ENCODE results near the gene PRKCQ. TPM values are rescaled to one million over a fixed set of nuclear protein-coding genes. Genes with fewer than 3 reads are reported as not detected.

PRKCQ gene
- total RNA-seq, 1 donor: not detected

DNA sequence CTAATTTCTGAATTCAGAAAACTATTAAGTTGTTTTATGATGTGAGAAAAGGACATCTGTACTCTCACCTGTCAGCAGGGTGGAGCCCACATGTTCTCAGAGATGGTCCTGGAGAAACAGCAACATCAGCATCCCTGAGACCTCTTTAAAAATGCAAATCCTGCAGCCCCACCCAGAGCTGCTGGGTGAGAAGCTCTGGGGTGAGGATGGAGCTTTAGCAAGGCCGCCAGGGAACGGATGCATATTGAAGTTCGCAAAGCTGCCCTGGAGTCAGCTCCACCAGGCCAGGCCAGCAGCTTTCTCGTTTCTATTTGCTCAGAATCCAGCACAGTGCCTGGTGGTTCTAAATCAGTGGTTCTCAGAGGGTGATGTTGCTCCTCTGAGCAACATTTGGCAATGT is 49.1 kb downstream of the PRKCQ start:
- no peak for DNase-seq (ENCODE audit: low read depth)
- TF ChIP-seq, protein P1, sequence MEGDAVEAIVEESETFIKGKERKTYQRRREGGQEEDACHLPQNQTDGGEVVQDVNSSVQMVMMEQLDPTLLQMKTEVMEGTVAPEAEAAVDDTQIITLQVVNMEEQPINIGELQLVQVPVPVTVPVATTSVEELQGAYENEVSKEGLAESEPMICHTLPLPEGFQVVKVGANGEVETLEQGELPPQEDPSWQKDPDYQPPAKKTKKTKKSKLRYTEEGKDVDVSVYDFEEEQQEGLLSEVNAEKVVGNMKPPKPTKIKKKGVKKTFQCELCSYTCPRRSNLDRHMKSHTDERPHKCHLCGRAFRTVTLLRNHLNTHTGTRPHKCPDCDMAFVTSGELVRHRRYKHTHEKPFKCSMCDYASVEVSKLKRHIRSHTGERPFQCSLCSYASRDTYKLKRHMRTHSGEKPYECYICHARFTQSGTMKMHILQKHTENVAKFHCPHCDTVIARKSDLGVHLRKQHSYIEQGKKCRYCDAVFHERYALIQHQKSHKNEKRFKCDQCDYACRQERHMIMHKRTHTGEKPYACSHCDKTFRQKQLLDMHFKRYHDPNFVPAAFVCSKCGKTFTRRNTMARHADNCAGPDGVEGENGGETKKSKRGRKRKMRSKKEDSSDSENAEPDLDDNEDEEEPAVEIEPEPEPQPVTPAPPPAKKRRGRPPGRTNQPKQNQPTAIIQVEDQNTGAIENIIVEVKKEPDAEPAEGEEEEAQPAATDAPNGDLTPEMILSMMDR (IDR thresholded peaks at IDR 0.05; ENCODE audit: insufficient read depth, low read length): no peak

DNA sequence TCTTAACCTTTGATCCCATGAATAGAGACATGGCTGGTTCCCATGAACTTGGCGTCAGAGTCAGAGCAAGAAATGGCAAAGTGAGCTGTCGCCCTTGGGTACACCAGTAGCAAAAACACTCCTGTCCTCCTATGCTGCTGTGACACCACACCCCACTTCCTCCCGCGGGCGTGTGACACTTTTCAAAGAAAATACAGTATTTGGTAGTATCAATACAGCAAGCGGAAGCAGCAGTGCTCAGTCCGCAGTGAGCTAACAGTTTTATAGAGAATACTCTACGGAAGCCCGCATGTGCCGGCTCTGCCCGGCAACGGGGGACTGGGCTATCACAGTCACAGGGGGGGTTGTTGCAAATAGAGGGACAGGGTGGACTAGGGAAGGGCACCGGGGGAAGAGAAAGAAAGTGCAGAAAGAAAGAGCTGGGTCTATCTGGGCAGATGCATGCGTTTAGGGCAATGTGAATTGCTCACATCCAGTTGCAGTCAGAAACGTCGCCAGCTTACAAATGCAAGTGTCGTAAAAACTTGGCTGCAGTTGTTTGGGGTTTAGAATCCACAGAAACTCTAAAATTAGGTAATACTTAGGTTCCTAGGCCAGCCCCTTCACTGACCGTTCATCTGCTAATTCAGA is 49.8 kb downstream of the PRKCQ start:
- TF ChIP-seq, protein P1 (IDR thresholded peaks at IDR 0.05; ENCODE audit: insufficient read depth, low read length): no peak
- DNase-seq (ENCODE audit: low read depth): no peak

More for the DNA sequence above, 49.1 kb downstream of the PRKCQ start:
- no peak overlapping the region for H3K4me3 ChIP-seq (ENCODE audit: low read depth, low read length)

GRCh38 chr10:6528198-6528950 is 51.7 kb downstream of the PRKCQ start:
- H3K4me3 ChIP-seq (ENCODE audit: low read depth, low read length): no peak overlapping the region
- no peak for DNase-seq (ENCODE audit: low read depth)
- TF ChIP-seq, protein P1 (IDR thresholded peaks at IDR 0.05; ENCODE audit: insufficient read depth, low read length): no peak

More for the DNA sequence above, 49.8 kb downstream of the PRKCQ start:
- H3K4me3 ChIP-seq (ENCODE audit: low read depth, low read length): no peak overlapping the region

GRCh38 chr10:6525599-6526165 is 54.4 kb downstream of the PRKCQ start:
- TF ChIP-seq, protein P1 (IDR thresholded peaks at IDR 0.05; ENCODE audit: insufficient read depth, low read length): no peak
- H3K4me3 ChIP-seq (ENCODE audit: low read depth, low read length): no peak overlapping the region
- DNase-seq (ENCODE audit: low read depth): no peak

DNA sequence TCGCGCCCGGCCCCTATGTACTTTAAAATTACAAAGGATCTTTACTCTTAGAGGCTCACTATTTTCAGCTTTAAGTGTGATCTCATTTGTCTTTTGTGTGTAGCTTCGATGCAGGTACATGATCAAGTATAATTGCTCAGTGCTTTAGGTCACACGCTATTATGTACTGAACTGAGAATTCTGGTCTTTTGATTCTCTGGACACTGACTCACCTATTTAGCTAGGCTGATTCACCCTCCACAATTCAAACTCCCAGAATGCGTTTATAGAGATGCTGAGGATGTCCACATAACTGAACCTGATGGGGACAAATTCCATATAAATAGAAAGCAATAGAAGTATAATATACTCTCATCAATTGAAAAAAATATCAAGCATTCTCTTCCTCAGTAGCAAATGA is 57.8 kb downstream of the PRKCQ start:
- TF ChIP-seq, protein P1 (IDR thresholded peaks at IDR 0.05; ENCODE audit: insufficient read depth, low read length): no peak
- no peak overlapping the region for H3K4me3 ChIP-seq (ENCODE audit: low read depth, low read length)
- DNase-seq (ENCODE audit: low read depth): no peak

DNA sequence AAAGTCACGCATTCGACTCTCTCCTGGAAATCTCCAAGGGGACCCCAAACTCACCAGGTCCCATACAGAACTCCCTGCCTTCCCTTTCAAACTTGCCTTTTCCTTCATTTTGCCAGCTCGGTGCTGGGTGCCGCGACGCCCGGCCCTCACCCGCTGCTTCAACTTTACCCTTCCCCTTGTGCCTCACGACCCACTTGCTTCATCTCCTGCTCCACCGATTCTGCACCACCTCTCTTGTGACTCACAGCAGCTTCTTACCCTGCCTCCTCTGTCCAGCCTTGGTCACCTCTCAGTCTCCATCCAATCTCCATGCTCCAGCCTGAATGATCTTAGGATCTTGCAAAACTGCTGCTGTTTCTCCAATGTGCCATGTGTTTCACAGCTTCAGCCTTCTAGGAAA is 59.9 kb downstream of the PRKCQ start:
- TF ChIP-seq, protein P1 (IDR thresholded peaks at IDR 0.05; ENCODE audit: insufficient read depth, low read length): no peak
- no peak overlapping the region for H3K4me3 ChIP-seq (ENCODE audit: low read depth, low read length)
- no peak for DNase-seq (ENCODE audit: low read depth)

Measured in fibroblast of the aortic adventitia (primary cell).